Lower lobe of right lung (tissue), 2 donors: ENCODE data around the gene ME1. TPM values are rescaled to one million over a fixed set of nuclear protein-coding genes. Genes with fewer than 3 reads are reported as not detected.
"Not testable (repeated sequence)": the region's sequence is repeated elsewhere in the genome, so short reads cannot be mapped to it uniquely, and the experiment has no call there.

Source experiments
- ATAC-seq, 2 donors: fragments of 200-7000 bp; cut with Tn5 transposase; one replicate each; pipeline ENCODE4 v1.9.1; 2020 to 2022; ENCODE audit warnings: mild to moderate bottlenecking in 2 of 2, moderate library complexity in 2 of 2
- DNase-seq: peaks from one replicate; pipeline ENCODE4 v3.0.0-alpha.2; 2020
- H3K27ac ChIP-seq: fragments of 200-600 bp; one replicate; pipeline ENCODE4 v1.8.0; 2022
- H3K27me3 ChIP-seq: fragments of 200-600 bp; one replicate; pipeline ENCODE4 v1.8.0; 2022; ENCODE audit warnings: low read depth
- H3K36me3 ChIP-seq: fragments of 200-600 bp; one replicate; pipeline ENCODE4 v1.8.0; 2022; ENCODE audit warnings: mild to moderate bottlenecking
- H3K4me1 ChIP-seq: fragments of 200-600 bp; one replicate; pipeline ENCODE4 v1.8.0; 2022
- H3K4me3 ChIP-seq: fragments of 200-600 bp; one replicate; pipeline ENCODE4 v1.8.0; 2022; ENCODE audit warnings: mild to moderate bottlenecking
- H3K9me3 ChIP-seq: fragments of 200-600 bp; one replicate; pipeline ENCODE4 v1.8.0; 2022
- CTCF ChIP-seq: fragments of 200-600 bp; IDR thresholded peaks from one replicate; pipeline ENCODE4 v1.8.0; 2022; ENCODE audit warnings: antibody characterized with exemption, mild to moderate bottlenecking
- intact Hi-C: fragments of 100-400 bp; cut with DNase I; formaldehyde crosslinking; loops from one replicate; pipeline ENCODE4 v1.11.0; 2022
- total RNA-seq: library from RNA; stranded (reverse); fragmentation: NEBNext Ultra II Directional; extraction: Animal tissue kit (Norgen Biotek cat#: 25700); gene quantifications from one replicate; pipeline ENCODE4 v1.2.1, GENCODE V29; 2021
- donor health status: DM: no; HTN: yes; CAD: no; lungs with severe emphysema.

The ME1 gene
- total RNA-seq, 1 donor from 2014 or later = 12.9 TPM

- Histone ChIP-seq H3K4me1 (no peaks in the 10 kb centered on the region), H3K27ac (no peak overlapping the region), H3K27me3 (no peaks in the 10 kb centered on the region), H3K36me3 (no peaks in the 10 kb centered on the region), H3K9me3 (no peaks in the 10 kb centered on the region), H3K4me3 (no peak overlapping the region)
- TF ChIP-seq CTCF = no peak
- DNase-seq (no peak), ATAC-seq (no peak)
- intact Hi-C loops = no loop called here
These were observed 127.4 kb downstream of the ME1 start for GRCh38 chr6:83303426-83303825.

- DNase-seq (no peak), ATAC-seq (no peak)
- Histone ChIP-seq H3K27ac (no peak overlapping the region), H3K4me3 (no peak overlapping the region), H3K4me1 (no peaks in the 10 kb centered on the region), H3K9me3 (no peaks in the 10 kb centered on the region), H3K27me3 (no peaks in the 10 kb centered on the region), H3K36me3 (no peaks in the 10 kb centered on the region)
- no peak for TF ChIP-seq CTCF
- intact Hi-C loops = no loop called here
These were observed 136.2 kb downstream of the ME1 start for GRCh38 chr6:83294676-83295075.

DNA sequence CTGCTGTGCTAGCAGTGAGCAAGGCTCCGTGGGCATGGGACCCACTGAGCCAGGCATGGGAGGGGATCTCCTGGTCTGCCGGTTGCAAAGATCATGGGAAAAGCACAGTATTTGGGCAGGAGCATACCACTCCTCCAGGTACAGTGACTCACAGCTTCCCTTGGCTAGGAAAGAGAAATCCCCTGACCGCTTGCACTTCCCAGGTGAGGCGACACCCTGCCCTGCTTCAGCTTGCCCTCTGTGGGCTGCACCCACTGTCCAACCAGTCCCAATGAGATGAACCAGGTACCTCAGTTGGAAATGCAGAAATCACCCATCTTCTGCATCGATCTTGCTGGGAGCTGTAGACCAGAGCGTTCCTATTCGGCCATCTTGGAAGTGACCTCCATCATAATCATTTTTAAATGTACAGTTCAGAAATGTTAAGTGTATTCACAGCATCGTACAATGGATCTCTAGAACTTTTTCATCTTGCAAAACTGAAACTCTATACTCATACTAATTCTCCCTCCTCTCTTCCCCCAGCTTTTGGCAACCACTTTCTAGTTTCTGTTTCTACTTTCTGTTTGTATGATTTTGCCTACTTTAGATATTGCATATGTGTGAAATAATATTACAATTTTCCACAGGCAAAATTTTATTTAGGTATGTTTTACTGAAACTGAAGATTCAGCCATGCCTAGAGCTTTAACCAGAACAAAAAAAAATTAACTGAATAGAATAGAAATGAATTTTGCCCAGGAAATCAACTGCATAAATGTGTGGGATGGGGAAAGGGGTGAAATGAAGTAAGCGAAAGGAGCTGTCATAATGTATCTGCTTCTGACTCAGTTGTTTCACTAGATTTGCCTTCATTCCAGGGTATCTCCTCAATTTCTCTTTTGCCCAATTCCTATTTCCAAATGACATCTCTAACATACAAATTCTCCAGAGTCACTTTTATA lies 137.7 kb downstream of the ME1 start:
- Histone ChIP-seq H3K27me3 (no peaks in the 10 kb centered on the region), H3K27ac (no peak overlapping the region), H3K36me3 (no peaks in the 10 kb centered on the region), H3K4me1 (no peaks in the 10 kb centered on the region), H3K9me3 (no peaks in the 10 kb centered on the region), H3K4me3 (no peak overlapping the region)
- TF ChIP-seq CTCF = no peak
- DNase-seq = no peak
- no peak for ATAC-seq
- intact Hi-C loops = no loop called here

- DNase-seq, H3K36me3 ChIP-seq, H3K4me3 ChIP-seq, ATAC-seq, H3K4me1 ChIP-seq, H3K27ac ChIP-seq, H3K27me3 ChIP-seq, H3K9me3 ChIP-seq, intact Hi-C loops: not testable (repeated sequence)
These were observed 143.6 kb downstream of the ME1 start for GRCh38 chr6:83287298-83287697.

GRCh38 chr6:83285917-83286316 lies 144.9 kb downstream of the ME1 start:
- Histone ChIP-seq H3K9me3 (peaks cover 4% of the 10 kb centered on the region), H3K4me1 (no peaks in the 10 kb centered on the region), H3K36me3 (no peaks in the 10 kb centered on the region), H3K4me3 (no peak overlapping the region), H3K27ac (no peak overlapping the region), H3K27me3 (no peaks in the 10 kb centered on the region)
- TF ChIP-seq CTCF = no peak
- ATAC-seq (no peak), DNase-seq (no peak)
- intact Hi-C loops = no loop called here

DNA sequence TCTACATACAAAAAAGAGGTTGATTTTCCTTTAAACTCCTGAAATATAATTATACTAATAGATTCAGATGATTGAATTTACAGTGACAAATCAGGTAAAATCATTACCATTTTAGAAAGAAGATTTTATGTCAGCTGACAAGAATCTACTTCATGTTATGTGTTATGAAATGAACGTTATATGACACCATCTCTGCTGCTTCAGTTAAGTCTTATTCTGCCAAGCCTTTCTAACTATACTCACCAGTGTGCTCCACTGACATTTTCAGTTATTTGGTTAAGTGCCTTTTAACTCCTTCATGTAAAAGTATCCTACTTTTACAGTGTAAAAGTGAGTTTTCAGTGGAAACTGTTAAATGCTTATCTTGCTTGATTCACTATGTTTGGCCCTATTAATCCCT lies 157.3 kb downstream of the ME1 start:
- ATAC-seq (no peak), DNase-seq (no peak)
- H3K27me3 ChIP-seq = no peaks in the 10 kb centered on the region
- H3K36me3 ChIP-seq = no peaks in the 10 kb centered on the region
- no peak for TF ChIP-seq CTCF
- no peak overlapping the region for H3K4me3 ChIP-seq
- intact Hi-C loops = no loop called here
- no peaks in the 10 kb centered on the region for H3K4me1 ChIP-seq
- no peaks in the 10 kb centered on the region for H3K9me3 ChIP-seq
- no peak overlapping the region for H3K27ac ChIP-seq
